ENCODE results near the gene ATIC. TPM values are rescaled to one million over a fixed set of nuclear protein-coding genes. Genes with fewer than 3 reads are reported as not detected.

ATIC gene
- total RNA-seq, 4 donors from 2014 or later = 34.5 to 69.5 (median 41.3) TPM

DNA sequence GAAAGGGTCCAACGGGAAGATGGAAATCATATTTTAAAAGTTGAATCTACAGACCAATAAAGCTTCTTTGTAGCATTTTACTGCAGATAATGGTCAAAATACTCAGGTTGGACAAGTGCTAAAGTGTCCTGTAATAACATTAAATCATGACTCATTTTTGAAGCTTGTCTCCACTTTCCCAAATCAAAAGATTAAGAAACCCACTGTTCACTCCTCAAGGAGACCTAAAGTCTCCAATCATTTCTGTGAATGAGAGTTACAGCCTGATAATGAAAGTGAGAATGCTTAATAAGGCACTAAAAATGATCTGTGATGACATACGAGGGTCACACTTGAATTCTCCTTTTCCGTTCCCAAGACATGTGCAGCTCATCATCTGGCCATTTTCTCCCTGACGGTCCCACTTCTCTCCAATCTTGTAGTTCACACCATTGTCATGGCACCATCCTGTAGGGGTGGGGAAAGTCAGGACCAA, 53.4 kb downstream of the ATIC start:
- no peak for DNase-seq
- Histone ChIP-seq H3K36me3 (peaks cover 0 to 43% (median 0%) of the 10 kb centered on the region in 3 donors), H3K4me3 (no peak overlapping the region), H3K27me3 (no peaks in the 10 kb centered on the region), H3K4me1 (no peaks in the 10 kb centered on the region), H3K27ac (no peak overlapping the region), H3K9me3 (no peaks in the 10 kb centered on the region)
- TF ChIP-seq, protein P1, sequence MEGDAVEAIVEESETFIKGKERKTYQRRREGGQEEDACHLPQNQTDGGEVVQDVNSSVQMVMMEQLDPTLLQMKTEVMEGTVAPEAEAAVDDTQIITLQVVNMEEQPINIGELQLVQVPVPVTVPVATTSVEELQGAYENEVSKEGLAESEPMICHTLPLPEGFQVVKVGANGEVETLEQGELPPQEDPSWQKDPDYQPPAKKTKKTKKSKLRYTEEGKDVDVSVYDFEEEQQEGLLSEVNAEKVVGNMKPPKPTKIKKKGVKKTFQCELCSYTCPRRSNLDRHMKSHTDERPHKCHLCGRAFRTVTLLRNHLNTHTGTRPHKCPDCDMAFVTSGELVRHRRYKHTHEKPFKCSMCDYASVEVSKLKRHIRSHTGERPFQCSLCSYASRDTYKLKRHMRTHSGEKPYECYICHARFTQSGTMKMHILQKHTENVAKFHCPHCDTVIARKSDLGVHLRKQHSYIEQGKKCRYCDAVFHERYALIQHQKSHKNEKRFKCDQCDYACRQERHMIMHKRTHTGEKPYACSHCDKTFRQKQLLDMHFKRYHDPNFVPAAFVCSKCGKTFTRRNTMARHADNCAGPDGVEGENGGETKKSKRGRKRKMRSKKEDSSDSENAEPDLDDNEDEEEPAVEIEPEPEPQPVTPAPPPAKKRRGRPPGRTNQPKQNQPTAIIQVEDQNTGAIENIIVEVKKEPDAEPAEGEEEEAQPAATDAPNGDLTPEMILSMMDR (IDR thresholded peaks at IDR 0.05) = no peak
- no peak for TF ChIP-seq POLR2A (IDR thresholded peaks at IDR 0.05)

DNA sequence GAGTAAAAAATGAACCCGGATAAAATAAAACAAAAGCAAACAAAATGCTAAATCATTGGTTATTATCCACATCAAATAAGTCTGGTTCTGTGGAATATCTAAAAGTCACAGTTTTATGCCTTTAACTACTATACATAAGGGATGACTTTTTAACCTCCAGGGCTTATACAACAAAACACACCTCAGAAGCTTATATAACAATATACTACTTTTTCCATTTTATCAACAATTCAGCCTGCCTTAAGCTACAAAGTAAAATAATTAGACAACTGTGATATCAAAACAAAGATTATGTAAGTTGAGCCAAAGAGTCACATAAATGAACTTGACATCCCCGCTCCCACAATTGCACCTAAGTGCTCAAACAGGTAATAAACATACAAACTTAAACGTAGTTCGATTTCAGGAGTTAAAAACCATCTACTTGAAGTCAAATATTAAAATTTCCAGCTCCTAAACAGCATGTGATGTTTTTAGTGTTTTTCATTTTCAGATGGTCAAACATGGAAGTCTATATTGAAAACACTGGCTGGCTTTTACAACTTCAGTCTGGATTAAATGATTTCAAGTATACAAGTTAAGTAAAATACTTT, 54.7 kb downstream of the ATIC start:
- Histone ChIP-seq H3K36me3 (peaks cover 0 to 33% (median 0%) of the 10 kb centered on the region in 3 donors), H3K27ac (no peak overlapping the region), H3K9me3 (no peaks in the 10 kb centered on the region), H3K27me3 (no peaks in the 10 kb centered on the region), H3K4me1 (no peaks in the 10 kb centered on the region), H3K4me3 (no peak overlapping the region)
- TF ChIP-seq POLR2A (IDR thresholded peaks at IDR 0.05) = no peak
- TF ChIP-seq, protein P1 (IDR thresholded peaks at IDR 0.05) = no peak
- no peak for DNase-seq

DNA sequence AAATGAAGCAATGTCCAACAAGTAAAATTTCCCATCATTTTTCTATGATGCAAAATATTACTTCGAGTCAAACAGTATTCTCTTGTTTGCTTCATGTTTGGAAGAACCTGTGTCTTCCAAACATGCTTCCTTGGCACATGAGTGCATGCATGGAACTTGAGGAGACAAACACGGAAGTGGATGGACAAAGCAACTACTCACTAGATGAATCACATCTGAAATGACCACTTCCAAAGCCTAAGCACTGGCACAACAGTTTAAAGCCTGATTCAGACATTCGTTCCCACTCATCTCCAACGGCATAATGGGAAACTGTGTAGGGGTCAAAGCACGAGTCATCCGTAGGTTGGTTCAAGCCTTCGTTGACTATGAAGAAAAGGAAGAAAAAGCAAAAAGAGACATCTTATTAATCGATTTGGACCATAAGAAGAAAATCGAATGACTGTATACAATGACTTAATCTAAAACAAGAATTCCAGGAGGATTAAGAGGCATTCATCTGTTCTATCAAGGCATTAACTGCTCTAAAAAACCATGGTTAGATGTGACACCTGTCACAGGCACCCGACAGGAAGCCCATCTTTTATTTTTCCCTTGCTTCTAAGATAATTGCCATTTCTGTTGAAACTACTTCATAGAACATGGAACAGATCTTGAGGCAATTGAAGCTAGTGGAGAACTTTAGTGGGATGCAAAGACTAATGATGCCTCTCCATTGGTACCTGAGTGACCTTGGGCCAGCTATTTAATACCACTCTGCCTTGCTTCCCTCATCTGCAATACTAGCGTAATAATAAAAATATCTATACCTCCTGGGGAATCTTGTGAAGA, 56.0 kb downstream of the ATIC start:
- H3K9me3 ChIP-seq = no peaks in the 10 kb centered on the region
- DNase-seq = no peak
- no peaks in the 10 kb centered on the region for H3K4me1 ChIP-seq
- H3K27me3 ChIP-seq = no peaks in the 10 kb centered on the region
- no peak overlapping the region for H3K4me3 ChIP-seq
- H3K36me3 ChIP-seq = peaks cover 0 to 20% (median 0%) of the 10 kb centered on the region in 3 donors
- no peak overlapping the region for H3K27ac ChIP-seq
- TF ChIP-seq, protein P1 (IDR thresholded peaks at IDR 0.05) = no peak
- TF ChIP-seq POLR2A (IDR thresholded peaks at IDR 0.05) = no peak

DNA sequence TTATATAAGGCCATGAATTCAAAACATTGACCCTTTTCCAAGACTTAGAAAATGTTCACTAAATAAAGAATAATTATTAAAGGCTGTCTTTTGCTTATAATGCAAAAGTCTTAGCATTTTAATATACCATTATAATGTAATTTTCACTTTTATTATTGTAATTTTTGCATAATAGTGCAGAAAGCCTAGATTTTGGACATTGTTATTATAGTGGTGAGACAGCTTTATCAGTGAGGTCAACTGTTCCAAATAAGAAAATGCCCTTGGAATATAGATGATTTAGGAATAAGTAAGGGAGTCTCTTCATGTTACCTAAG, 56.6 kb downstream of the ATIC start:
- Histone ChIP-seq H3K9me3 (no peaks in the 10 kb centered on the region), H3K36me3 (peaks cover 0 to 15% (median 0%) of the 10 kb centered on the region in 3 donors), H3K27me3 (no peaks in the 10 kb centered on the region), H3K4me3 (no peak overlapping the region), H3K4me1 (no peaks in the 10 kb centered on the region), H3K27ac (no peak overlapping the region)
- no peak for DNase-seq
- TF ChIP-seq, protein P1 (IDR thresholded peaks at IDR 0.05) = no peak
- TF ChIP-seq POLR2A (IDR thresholded peaks at IDR 0.05) = no peak

DNA sequence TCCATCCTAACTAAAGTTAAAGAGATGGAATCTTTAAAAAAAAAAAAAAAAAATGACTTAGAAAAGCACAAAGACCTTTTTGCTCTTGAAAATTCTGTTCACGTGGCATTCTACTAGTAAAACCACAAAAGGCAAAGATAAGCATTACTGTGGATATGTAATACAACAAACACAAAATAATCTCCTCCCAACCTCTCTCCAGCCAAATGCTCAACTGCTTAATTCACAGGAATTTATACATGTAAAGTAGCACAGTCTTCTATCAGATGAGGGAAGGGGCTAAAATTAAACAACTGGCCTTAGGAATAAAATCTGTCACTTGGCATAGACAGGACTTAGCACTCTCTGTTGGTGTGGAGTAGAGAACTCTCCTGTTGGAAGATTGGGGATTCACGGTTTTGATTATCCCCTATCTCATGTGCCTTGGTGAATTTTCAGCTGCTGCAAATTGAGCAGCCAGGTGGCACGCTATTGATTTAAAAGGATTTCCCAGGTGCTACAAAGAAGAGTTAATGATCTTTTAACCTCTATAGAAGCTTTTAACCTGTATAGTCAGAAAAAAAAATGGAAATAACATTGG, 57.4 kb downstream of the ATIC start:
- H3K36me3 ChIP-seq = peaks cover 0 to 13% (median 0%) of the 10 kb centered on the region in 3 donors
- H3K4me1 ChIP-seq = no peaks in the 10 kb centered on the region
- no peak overlapping the region for H3K4me3 ChIP-seq
- H3K9me3 ChIP-seq = no peaks in the 10 kb centered on the region
- H3K27me3 ChIP-seq = no peaks in the 10 kb centered on the region
- DNase-seq = no peak
- H3K27ac ChIP-seq = no peak overlapping the region
- TF ChIP-seq, protein P1 (IDR thresholded peaks at IDR 0.05) = no peak
- no peak for TF ChIP-seq POLR2A (IDR thresholded peaks at IDR 0.05)

Measured in Peyer's patch (tissue), 4 donors.